H1 (cell line): ENCODE measurements around the gene MYLK. TPM values are rescaled to one million over a fixed set of nuclear protein-coding genes. Genes with fewer than 3 reads are reported as not detected.

Experiments used
- CTCF ChIA-PET: fragments of 300-600 bp; sonication (Branson Sonifier 250); formaldehyde crosslinking; loops from one replicate; lab custom pipeline; 2021; ENCODE audit not compliant: partially characterized antibody; lab: Charles Lee
- POLR2A ChIA-PET: fragments of 300-600 bp; sonication (Branson Sonifier 250); formaldehyde crosslinking; loops from one replicate; lab custom pipeline; 2021; ENCODE audit warnings: inconsistent platforms; ENCODE audit not compliant: partially characterized antibody; lab: Charles Lee
- DNase-seq, 2 experiments: peaks; one replicate each; pipeline versions ENCODE4 v3.0.0 to v3.0.0-alpha.2; 2010 to 2022; ENCODE audit warnings: low spot score in 2 of 2, low read depth in 1 of 2, mixed read lengths in 1 of 2
- FAIRE-seq: peaks from 2 replicates; lab custom pipeline; 2011; peaks lifted over from hg19 to GRCh38; lab: Jason Lieb, UNC
- H2AFZ ChIP-seq: 2 replicates; pipeline ENCODE4 v1.8.1; 2012; ENCODE audit warnings: low read length, inconsistent platforms
- H2AK5ac ChIP-seq: 2 replicates; pipeline ENCODE4 v1.6.1; 2013; ENCODE audit warnings: low read depth, low read length
- H2BK120ac ChIP-seq: replicated peaks from 2 replicates; pipeline ENCODE3; 2013; ENCODE audit warnings: low read depth, low read length, inconsistent platforms
- H2BK12ac ChIP-seq: 2 replicates; pipeline ENCODE4 v1.6.1; 2013; ENCODE audit warnings: low read depth, low read length
- H2BK15ac ChIP-seq: 2 replicates; pipeline ENCODE4 v1.6.1; 2013; ENCODE audit warnings: low read length
- H2BK20ac ChIP-seq: 2 replicates; pipeline ENCODE4 v1.6.1; 2013; ENCODE audit warnings: low read length
- H2BK5ac ChIP-seq: 2 replicates; pipeline ENCODE4 v1.6.1; 2013; ENCODE audit warnings: low read depth, low read length
- H3K14ac ChIP-seq: 2 replicates; pipeline ENCODE4 v1.6.1; 2013; ENCODE audit warnings: inconsistent platforms; ENCODE audit not compliant: insufficient read length
- H3K18ac ChIP-seq: 2 replicates; pipeline ENCODE4 v1.6.1; 2013; ENCODE audit warnings: low read length; ENCODE audit errors: extremely low read depth
- H3K23ac ChIP-seq: 2 replicates; pipeline ENCODE4 v1.6.1; 2013; ENCODE audit warnings: inconsistent platforms; ENCODE audit not compliant: insufficient read length
- H3K23me2 ChIP-seq: 2 replicates; pipeline ENCODE4 v1.6.1; 2013; ENCODE audit warnings: low read depth, low read length
- H3K27ac ChIP-seq: 2 replicates; pipeline ENCODE4 v1.6.1; 2011; ENCODE audit warnings: low read depth, low read length, inconsistent platforms
- H3K27me3 ChIP-seq, 4 experiments: replicated peaks in 1 of 4; 1 replicate in 1 of 4; 2 replicates in 3 of 4; pipeline versions ENCODE4 v1.6.1 to v1.8.1; 2011 to 2013; ENCODE audit warnings: low read length in 3 of 4, mild to moderate bottlenecking in 3 of 4, inconsistent platforms in 2 of 4, mixed read lengths in 2 of 4, moderate library complexity in 1 of 4; ENCODE audit not compliant: control insufficient read depth in 3 of 4, insufficient read depth in 3 of 4; ENCODE audit errors: extremely low read depth in 1 of 4
- H3K36me3 ChIP-seq, 4 experiments: 2 replicates each; pipeline versions ENCODE4 v1.6.1 to v1.8.1; 2011 to 2013; ENCODE audit warnings: mild to moderate bottlenecking in 4 of 4, low read length in 3 of 4, moderate library complexity in 2 of 4, control low read depth in 1 of 4, inconsistent platforms in 1 of 4; ENCODE audit not compliant: insufficient read depth in 4 of 4, control insufficient read depth in 2 of 4
- H3K4ac ChIP-seq: replicated peaks from 2 replicates; pipeline ENCODE3; 2013; ENCODE audit warnings: low read length, low read depth, mixed read lengths, inconsistent platforms; ENCODE audit not compliant: insufficient read length
- H3K4me1 ChIP-seq, 4 experiments: replicated peaks in 1 of 4; 1 replicate in 1 of 4; 2 replicates in 3 of 4; pipeline versions ENCODE4 v1.6.1 to v1.8.1; 2011 to 2013; ENCODE audit warnings: low read length in 3 of 4, inconsistent platforms in 2 of 4, mixed read lengths in 1 of 4; ENCODE audit not compliant: insufficient read depth in 4 of 4, control insufficient read depth in 3 of 4
- H3K4me2 ChIP-seq, 2 experiments: 2 replicates each; pipeline versions ENCODE4 v1.6.1 to v1.8.1; 2011 to 2013; ENCODE audit warnings: low read depth in 2 of 2, low read length in 2 of 2, control low read depth in 1 of 2, inconsistent platforms in 1 of 2, mild to moderate bottlenecking in 1 of 2; ENCODE audit not compliant: insufficient read depth in 1 of 2
- H3K4me3 ChIP-seq, 4 experiments: fragments of 200-600, 300-600 bp in 1 of 4; sonication (generic), shearing (Covaris generic), sonication (Bioruptor Twin) in 1 of 4; 2 replicates each; pipeline versions ENCODE4 v1.5.1 to v1.8.1; 2011 to 2016; ENCODE audit warnings: low read length in 4 of 4, low read depth in 3 of 4, control low read depth in 2 of 4, inconsistent platforms in 2 of 4, mild to moderate bottlenecking in 2 of 4, mixed read lengths in 1 of 4, moderate library complexity in 1 of 4; ENCODE audit not compliant: insufficient read depth in 2 of 4; ENCODE audit errors: extremely low read depth in 1 of 4
- H3K56ac ChIP-seq: replicated peaks from 2 replicates; pipeline ENCODE3; 2013; ENCODE audit warnings: low read depth, mild to moderate bottlenecking, mixed read lengths, low read length, inconsistent platforms; ENCODE audit not compliant: insufficient read length
- H3K79me1 ChIP-seq: 2 replicates; pipeline ENCODE4 v1.6.1; 2013; ENCODE audit warnings: low read depth, low read length, control low read depth
- H3K79me2 ChIP-seq, 2 experiments: 2 replicates each; pipeline versions ENCODE4 v1.6.1 to v1.8.1; 2012 to 2013; ENCODE audit warnings: low read length in 2 of 2, mild to moderate bottlenecking in 2 of 2, inconsistent platforms in 1 of 2; ENCODE audit not compliant: insufficient read depth in 2 of 2, control insufficient read depth in 1 of 2
- H3K9ac ChIP-seq, 4 experiments: replicated peaks in 1 of 4; 1 replicate in 1 of 4; 2 replicates in 3 of 4; pipeline versions ENCODE4 v1.6.1 to v1.8.1; 2011 to 2013; ENCODE audit warnings: low read depth in 3 of 4, low read length in 3 of 4, control low read depth in 2 of 4, mild to moderate bottlenecking in 2 of 4, moderate library complexity in 2 of 4, inconsistent platforms in 1 of 4; ENCODE audit errors: extremely low read depth in 1 of 4
- H3K9me3 ChIP-seq, 2 experiments: 2 replicates each; pipeline versions ENCODE4 v1.6.1 to v1.8.1; 2012 to 2013; ENCODE audit warnings: mild to moderate bottlenecking in 2 of 2, moderate library complexity in 2 of 2, control low read depth in 1 of 2, inconsistent platforms in 1 of 2, low read depth in 1 of 2, low read length in 1 of 2, mixed read lengths in 1 of 2; ENCODE audit not compliant: insufficient read depth in 2 of 2
- H4K20me1 ChIP-seq, 2 experiments: replicated peaks in 1 of 2; 2 replicates each; pipeline versions ENCODE3 to v1.8.1; 2011 to 2013; ENCODE audit warnings: inconsistent platforms in 2 of 2, low read length in 2 of 2, mild to moderate bottlenecking in 1 of 2; ENCODE audit not compliant: insufficient read depth in 2 of 2, control insufficient read depth in 1 of 2
- H4K5ac ChIP-seq: 2 replicates; pipeline ENCODE4 v1.6.1; 2013; ENCODE audit warnings: low read length, low read depth, mixed read lengths, inconsistent platforms; ENCODE audit not compliant: insufficient read length
- H4K8ac ChIP-seq: 2 replicates; pipeline ENCODE4 v1.8.0; 2013; ENCODE audit warnings: mild to moderate bottlenecking, moderate library complexity, low read length, inconsistent platforms; ENCODE audit not compliant: insufficient read depth; ENCODE audit errors: extremely low read depth
- H4K91ac ChIP-seq: replicated peaks from 2 replicates; pipeline ENCODE3; 2013; ENCODE audit warnings: low read length, mixed read lengths, inconsistent platforms; ENCODE audit not compliant: insufficient read length
- ATF3 ChIP-seq: IDR thresholded peaks from 2 replicates; pipeline ENCODE4 v1.6.1; 2011; ENCODE audit warnings: low read depth, mild to moderate bottlenecking, low read length; ENCODE audit not compliant: insufficient read depth
- BRCA1 ChIP-seq: IDR thresholded peaks from 2 replicates; pipeline ENCODE4 v1.6.1; 2012; ENCODE audit warnings: low read depth, low read length, improper control_type of control experiment
- CHD1 ChIP-seq: IDR thresholded peaks from 2 replicates; pipeline ENCODE4 v1.6.1; 2012; ENCODE audit warnings: low read depth, low read length, improper control_type of control experiment
- EZH2 ChIP-seq: fragments of 200-600 bp; sonication (generic); IDR thresholded peaks from 2 replicates; pipeline ENCODE4 v1.7.1; 2012; ENCODE audit warnings: low read depth, mild to moderate bottlenecking, moderate library complexity, low read length, inconsistent platforms; ENCODE audit not compliant: severe bottlenecking
- GABPA ChIP-seq: IDR thresholded peaks from 2 replicates; pipeline ENCODE4 v1.6.1; 2011; ENCODE audit warnings: mild to moderate bottlenecking, low read length, moderate library complexity, borderline replicate concordance; ENCODE audit not compliant: insufficient read depth
- GTF2F1 ChIP-seq: IDR thresholded peaks from 2 replicates; pipeline ENCODE4 v1.6.1; 2012; ENCODE audit warnings: low read depth, low read length, improper control_type of control experiment, borderline replicate concordance
- HDAC2 ChIP-seq, 2 experiments: fragments of 300-600 bp in 1 of 2; sonication (generic) in 1 of 2; IDR thresholded peaks; 2 replicates each; pipeline ENCODE4 v1.6.1; 2011 to 2012; ENCODE audit warnings: low read depth in 2 of 2, low read length in 2 of 2, mild to moderate bottlenecking in 2 of 2, moderate library complexity in 2 of 2, borderline replicate concordance in 1 of 2, inconsistent platforms in 1 of 2
- KDM4A ChIP-seq: IDR thresholded peaks from one replicate; pipeline ENCODE4 v1.7.1; 2012; ENCODE audit warnings: low read depth, mild to moderate bottlenecking, moderate library complexity, low read length, inconsistent platforms; ENCODE audit not compliant: severe bottlenecking
- MAX ChIP-seq: IDR thresholded peaks from 2 replicates; pipeline ENCODE4 v1.6.1; 2012; ENCODE audit warnings: inconsistent platforms
- POLR2A ChIP-seq, 2 experiments: IDR thresholded peaks; 1 replicate in 1 of 2; 2 replicates in 1 of 2; pipeline ENCODE4 v1.6.1; 2011; ENCODE audit warnings: low read depth in 2 of 2, low read length in 2 of 2, mild to moderate bottlenecking in 2 of 2; ENCODE audit errors: control extremely low read depth in 1 of 2
- POU5F1 ChIP-seq: IDR thresholded peaks from 2 replicates; pipeline ENCODE4 v1.6.1; 2011; ENCODE audit warnings: low read depth, mild to moderate bottlenecking, low read length, moderate library complexity
- SIRT6 ChIP-seq: IDR thresholded peaks from one replicate; pipeline ENCODE4 v1.7.1; 2012; ENCODE audit warnings: low read length, inconsistent platforms
- SP2 ChIP-seq: IDR thresholded peaks from 2 replicates; pipeline ENCODE4 v1.6.1; 2012; ENCODE audit warnings: mild to moderate bottlenecking, low read length, inconsistent platforms
- TCF12 ChIP-seq: IDR thresholded peaks from 2 replicates; pipeline ENCODE4 v1.6.1; 2011; ENCODE audit warnings: low read depth, mild to moderate bottlenecking, low read length
- TEAD4 ChIP-seq: IDR thresholded peaks from 2 replicates; pipeline ENCODE4 v1.6.1; 2012; ENCODE audit warnings: low read depth, low read length, inconsistent platforms, mixed read lengths
- WGBS, 2 experiments: shearing (Covaris generic) in 1 of 2; methylation state at CpG; one replicate each; pipeline versions ENCODE4 v1.1.6 to v1.1.7; 2013 to 2015; ENCODE audit warnings: low lambda C conversion rate in 2 of 2, mixed read lengths in 2 of 2, inconsistent platforms in 1 of 2, low coverage in 1 of 2, missing lambda C conversion rate in 1 of 2; ENCODE audit not compliant: insufficient replicate concordance in 2 of 2, insufficient coverage in 1 of 2, insufficient read length in 1 of 2; ENCODE audit errors: extremely low coverage in 1 of 2, missing lambda C conversion rate in 1 of 2; 5-methylcytosine and 5-hydroxymethylcytosine counted together
- polyA plus RNA-seq, 7 experiments: library from polyadenylated mRNA; depleted of rRNA in 3 of 7; stranded (reverse) in 5 of 7; unstranded in 2 of 7; fragments of >200 nt in 5 of 7; fragments of 200-250 nt in 2 of 7; gene quantifications; 1 replicate in 5 of 7; 2 replicates in 1 of 7; 4 replicates in 1 of 7; pipeline versions ENCODE4 v1.2.1 to v1.2.3, GENCODE V29; 2011 to 2013; ENCODE audit warnings: missing spikeins in 2 of 7, mixed read lengths in 2 of 7
- total RNA-seq: library from RNA; stranded (reverse); fragmentation: NEBNext Ultra II Directional; extraction: Animal tissue kit (Norgen Biotek cat#: 25700); gene quantifications from 2 replicates; pipeline ENCODE4 v1.2.1, GENCODE V29; 2021

Gene MYLK
- total and polyA plus RNA-seq, 2 of the 8 experiments (the other 6 are each of a cell fraction or from before 2014, with no cell fraction given) = 11.6 to 21.3 TPM

DNA sequence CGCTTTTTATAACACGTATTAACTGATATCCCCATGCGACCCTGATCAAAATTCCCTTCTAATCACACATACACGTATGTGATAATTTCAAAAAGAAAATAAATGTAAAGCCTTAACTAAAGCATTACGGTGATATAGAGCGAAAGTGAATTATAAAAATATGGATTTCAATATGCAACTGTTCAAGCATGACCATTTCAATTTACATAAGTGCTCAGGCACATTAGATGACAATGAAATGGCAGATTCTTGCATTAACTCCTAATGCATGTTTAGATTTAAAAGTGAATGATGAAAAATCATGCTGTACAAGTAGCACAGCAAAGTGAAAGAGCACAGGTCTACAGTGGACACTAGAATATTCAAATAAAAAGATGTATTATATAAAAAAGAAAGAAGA, 140.1 kb downstream of the MYLK start:
- FAIRE-seq (no peak), DNase-seq (no peak)
- H3K9me3 ChIP-seq = no peaks in the 10 kb centered on the region
- no peak overlapping the region for H4K91ac ChIP-seq
- H2BK5ac ChIP-seq = no peak overlapping the region
- ChIA-PET CTCF (no interaction called here), POLR2A (no interaction called here)
- no peak overlapping the region for H2AFZ ChIP-seq
- H2BK12ac ChIP-seq = no peak overlapping the region
- no peak overlapping the region for H4K8ac ChIP-seq
- 92% methylated on average over 6 of the region's 6 CpGs; no CpG with 5 or more reads in 1 of the 2 experiments for WGBS, 2 experiments
- H3K79me2 ChIP-seq = no peaks in the 10 kb centered on the region
- no peaks in the 10 kb centered on the region for H3K4me1 ChIP-seq
- H2AK5ac ChIP-seq = no peak overlapping the region
- no peak overlapping the region for H3K56ac ChIP-seq
- H3K27ac ChIP-seq = no peak overlapping the region
- H4K5ac ChIP-seq = no peak overlapping the region
- H3K18ac ChIP-seq = no peak overlapping the region
- no peak overlapping the region for H2BK20ac ChIP-seq
- no peak overlapping the region for H3K23ac ChIP-seq
- H3K4ac ChIP-seq = no peak overlapping the region
- H4K20me1 ChIP-seq = no peaks in the 10 kb centered on the region
- H3K9ac ChIP-seq = no peak overlapping the region
- H2BK120ac ChIP-seq = no peak overlapping the region
- no peak overlapping the region for H2BK15ac ChIP-seq
- H3K4me2 ChIP-seq = no peak overlapping the region
- H3K23me2 ChIP-seq = no peaks in the 10 kb centered on the region
- no peaks in the 10 kb centered on the region for H3K79me1 ChIP-seq
- H3K27me3 ChIP-seq = no peaks in the 10 kb centered on the region
- H3K4me3 ChIP-seq = no peak overlapping the region
- no peak overlapping the region for H3K14ac ChIP-seq
- no peaks in the 10 kb centered on the region for H3K36me3 ChIP-seq
- TF ChIP-seq TCF12 (no peak), HDAC2 (IDR thresholded peaks at IDR 0.05; ENCODE audit: borderline replicate concordance in 1 of 2, low read depth in 2 of 2, low read length in 2 of 2) (no peak), GTF2F1 (no peak), MAX (no peak), BRCA1 (no peak), GABPA (no peak), KDM4A (no peak), ATF3 (no peak), POLR2A (IDR thresholded peaks at IDR 0.05; ENCODE audit: control extremely low read depth in 1 of 2, low read depth in 2 of 2, low read length in 2 of 2) (no peak), POU5F1 (no peak), EZH2 (no peak), TEAD4 (no peak), CHD1 (no peak), SIRT6 (no peak), SP2 (no peak)
